NK-92 treated with Interleukin-12 subunit alpha and Interleukin-12 subunit beta, amount 100 ng/mL, for 24 hours (cell line): ENCODE measurements around the gene ASCC3.
"Not testable (repeated sequence)": the region's sequence is repeated elsewhere in the genome, so short reads cannot be mapped to it uniquely, and the experiment has no call there.

Experiments
- DNase-seq: peaks from one replicate; lab custom pipeline; 2025; lab: John Stamatoyannopoulos, UW

ASCC3 gene, protein sequence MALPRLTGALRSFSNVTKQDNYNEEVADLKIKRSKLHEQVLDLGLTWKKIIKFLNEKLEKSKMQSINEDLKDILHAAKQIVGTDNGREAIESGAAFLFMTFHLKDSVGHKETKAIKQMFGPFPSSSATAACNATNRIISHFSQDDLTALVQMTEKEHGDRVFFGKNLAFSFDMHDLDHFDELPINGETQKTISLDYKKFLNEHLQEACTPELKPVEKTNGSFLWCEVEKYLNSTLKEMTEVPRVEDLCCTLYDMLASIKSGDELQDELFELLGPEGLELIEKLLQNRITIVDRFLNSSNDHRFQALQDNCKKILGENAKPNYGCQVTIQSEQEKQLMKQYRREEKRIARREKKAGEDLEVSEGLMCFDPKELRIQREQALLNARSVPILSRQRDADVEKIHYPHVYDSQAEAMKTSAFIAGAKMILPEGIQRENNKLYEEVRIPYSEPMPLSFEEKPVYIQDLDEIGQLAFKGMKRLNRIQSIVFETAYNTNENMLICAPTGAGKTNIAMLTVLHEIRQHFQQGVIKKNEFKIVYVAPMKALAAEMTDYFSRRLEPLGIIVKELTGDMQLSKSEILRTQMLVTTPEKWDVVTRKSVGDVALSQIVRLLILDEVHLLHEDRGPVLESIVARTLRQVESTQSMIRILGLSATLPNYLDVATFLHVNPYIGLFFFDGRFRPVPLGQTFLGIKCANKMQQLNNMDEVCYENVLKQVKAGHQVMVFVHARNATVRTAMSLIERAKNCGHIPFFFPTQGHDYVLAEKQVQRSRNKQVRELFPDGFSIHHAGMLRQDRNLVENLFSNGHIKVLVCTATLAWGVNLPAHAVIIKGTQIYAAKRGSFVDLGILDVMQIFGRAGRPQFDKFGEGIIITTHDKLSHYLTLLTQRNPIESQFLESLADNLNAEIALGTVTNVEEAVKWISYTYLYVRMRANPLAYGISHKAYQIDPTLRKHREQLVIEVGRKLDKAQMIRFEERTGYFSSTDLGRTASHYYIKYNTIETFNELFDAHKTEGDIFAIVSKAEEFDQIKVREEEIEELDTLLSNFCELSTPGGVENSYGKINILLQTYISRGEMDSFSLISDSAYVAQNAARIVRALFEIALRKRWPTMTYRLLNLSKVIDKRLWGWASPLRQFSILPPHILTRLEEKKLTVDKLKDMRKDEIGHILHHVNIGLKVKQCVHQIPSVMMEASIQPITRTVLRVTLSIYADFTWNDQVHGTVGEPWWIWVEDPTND (N-terminal part only)

GRCh38 chr6:100880853-100881706 lies at the start of gene ASCC3:
Gene ASCC3 (minus strand): TSS chr6:100881329. CDS start chr6:100867997, 13,332 bp downstream.
- peak; percentile 90 for DNase-seq

- no peak for DNase-seq
These were observed 44.6 kb upstream of the ASCC3 start for GRCh38 chr6:100925749-100926148.

- no peak for DNase-seq
These were observed 43.6 kb upstream of the ASCC3 start for GRCh38 chr6:100924534-100925227.

- no peak for DNase-seq
These were observed 42.5 kb upstream of the ASCC3 start for GRCh38 chr6:100923481-100924165.

DNA sequence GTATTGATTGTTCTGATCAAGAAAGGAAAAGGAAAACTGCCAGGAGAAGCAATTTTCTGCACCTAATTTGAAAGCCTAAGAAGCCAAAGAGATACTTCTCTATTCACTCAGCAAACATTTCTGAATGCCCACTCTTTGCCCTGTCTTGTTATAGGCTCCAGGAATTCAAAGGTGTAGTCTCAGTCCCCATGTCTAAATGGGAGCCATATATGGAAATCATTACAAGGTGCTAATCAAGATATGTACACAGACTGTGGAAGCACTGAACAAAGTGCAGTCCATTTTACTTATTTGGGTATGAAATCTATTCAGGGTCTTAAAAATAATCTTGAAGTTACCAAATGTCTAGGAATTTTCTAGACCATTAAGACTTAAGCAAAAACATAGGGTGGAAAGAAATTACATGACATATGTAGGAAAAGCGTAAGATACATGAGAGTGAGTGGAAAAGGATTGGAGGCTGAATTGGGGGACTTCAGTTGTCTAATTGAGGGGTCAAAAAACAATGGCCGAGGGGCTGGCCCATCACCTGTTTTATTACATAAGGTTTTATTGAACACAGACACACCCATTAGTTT lies 39.0 kb upstream of the ASCC3 start:
- no peak for DNase-seq

- no peak for DNase-seq
These were observed 37.0 kb upstream of the ASCC3 start for GRCh38 chr6:100918152-100918551.

GRCh38 chr6:100915876-100916275 lies 34.7 kb upstream of the ASCC3 start:
- DNase-seq = no peak

DNA sequence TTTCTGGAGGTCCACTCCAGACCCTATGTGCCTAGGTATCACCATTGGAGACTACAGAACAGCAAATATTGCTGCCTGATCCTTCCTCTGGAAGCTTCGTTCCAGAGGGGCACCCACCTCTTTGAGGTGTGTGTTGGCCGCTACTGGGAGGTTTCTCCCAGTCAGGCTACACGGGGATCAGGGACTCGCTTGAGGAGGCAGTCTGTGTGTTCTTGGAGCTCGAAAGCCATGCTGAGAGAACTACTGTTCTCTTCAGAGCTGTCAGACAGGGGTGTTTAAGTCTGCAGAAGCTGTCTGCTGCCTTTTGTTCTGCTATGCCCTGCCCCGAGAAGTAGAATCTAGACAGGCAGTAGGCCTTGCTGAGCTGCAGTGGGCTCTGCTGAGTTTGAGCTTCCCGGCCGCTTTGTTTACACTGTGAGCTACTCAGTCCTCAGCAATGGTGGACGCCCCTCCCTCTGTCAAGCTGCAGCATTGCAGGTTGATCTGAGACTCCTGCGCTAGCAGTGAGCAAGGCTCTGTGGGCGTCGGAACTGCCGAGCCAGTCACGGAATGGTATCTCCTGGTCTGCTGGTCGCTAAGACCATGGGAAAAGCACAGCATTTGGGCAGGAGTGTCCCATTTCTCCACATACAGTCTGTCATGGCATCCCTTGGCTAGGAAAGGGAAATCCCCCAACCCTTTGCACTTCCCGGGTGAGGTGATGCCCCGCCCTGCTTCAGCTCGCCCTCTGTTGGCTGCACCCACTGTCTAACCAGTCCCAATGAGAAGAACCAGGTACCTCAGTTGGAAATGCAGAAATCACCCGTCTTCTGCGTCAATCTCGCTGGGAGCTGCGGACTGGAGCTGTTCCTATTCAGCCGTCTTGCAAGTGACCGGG lies 32.5 kb upstream of the ASCC3 start:
- DNase-seq = no peak

DNA sequence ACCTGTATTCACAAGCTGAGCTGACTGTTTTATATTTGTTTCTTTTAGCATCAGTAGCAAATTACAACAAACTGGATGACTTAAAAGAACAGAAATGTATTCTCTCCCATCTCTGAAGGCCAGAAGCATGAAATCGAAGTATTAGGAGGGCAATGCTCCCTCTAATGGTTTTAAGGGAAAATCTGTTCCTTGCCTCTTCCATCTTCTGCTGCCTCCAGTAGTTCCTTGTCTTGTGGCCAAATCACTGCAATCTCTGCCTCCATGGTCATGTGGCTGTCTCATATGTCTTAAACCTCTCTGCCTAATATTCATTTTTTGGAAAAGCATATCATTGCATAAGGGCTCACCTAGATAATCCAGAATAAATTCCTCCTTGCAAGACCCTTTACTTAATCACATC lies 25.2 kb upstream of the ASCC3 start:
- no peak for DNase-seq

DNA sequence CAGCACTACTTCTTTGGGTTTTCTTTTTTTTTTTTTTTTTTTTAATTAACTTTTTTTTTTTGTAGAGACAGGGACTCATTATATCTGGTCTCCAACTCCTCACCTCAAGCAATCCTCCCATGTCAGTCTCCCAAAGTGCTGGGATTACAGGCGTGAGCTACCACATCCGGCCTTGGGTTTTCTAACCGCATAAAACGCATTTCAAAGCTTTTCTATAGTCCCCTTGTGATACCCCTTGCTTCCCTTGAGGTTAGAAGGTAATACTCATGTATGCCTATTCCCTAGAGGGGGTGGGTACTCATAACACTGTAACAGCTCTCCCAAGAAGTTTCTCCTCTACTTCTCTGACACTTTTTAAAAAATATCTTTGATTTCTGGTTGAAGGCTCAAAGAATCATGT lies 23.9 kb upstream of the ASCC3 start:
- no peak for DNase-seq

GRCh38 chr6:100904316-100904715 lies 23.2 kb upstream of the ASCC3 start:
- DNase-seq = no peak

GRCh38 chr6:100901582-100901981 lies 20.5 kb upstream of the ASCC3 start:
- DNase-seq = no peak

GRCh38 chr6:100899202-100899601 lies 18.1 kb upstream of the ASCC3 start:
- no peak for DNase-seq

DNA sequence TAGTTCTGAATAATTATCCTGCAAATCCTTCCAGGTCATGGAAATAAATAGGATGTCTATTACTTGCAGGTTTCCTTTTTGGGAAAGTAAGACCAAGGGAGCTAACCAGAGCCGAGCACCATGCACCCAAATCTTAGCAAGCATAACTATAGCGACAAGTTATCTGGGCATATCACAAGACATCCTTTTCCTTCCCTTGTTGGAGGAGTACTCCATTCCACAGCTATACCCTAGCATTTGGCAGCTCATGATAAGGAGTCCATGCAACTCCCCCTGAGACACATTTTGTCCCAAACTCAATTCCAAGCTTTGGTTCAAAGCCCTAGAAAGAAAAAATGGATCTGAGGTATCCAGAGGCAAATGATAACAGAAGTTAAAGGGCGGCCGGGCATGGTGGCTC lies 16.5 kb upstream of the ASCC3 start:
- no peak for DNase-seq

DNA sequence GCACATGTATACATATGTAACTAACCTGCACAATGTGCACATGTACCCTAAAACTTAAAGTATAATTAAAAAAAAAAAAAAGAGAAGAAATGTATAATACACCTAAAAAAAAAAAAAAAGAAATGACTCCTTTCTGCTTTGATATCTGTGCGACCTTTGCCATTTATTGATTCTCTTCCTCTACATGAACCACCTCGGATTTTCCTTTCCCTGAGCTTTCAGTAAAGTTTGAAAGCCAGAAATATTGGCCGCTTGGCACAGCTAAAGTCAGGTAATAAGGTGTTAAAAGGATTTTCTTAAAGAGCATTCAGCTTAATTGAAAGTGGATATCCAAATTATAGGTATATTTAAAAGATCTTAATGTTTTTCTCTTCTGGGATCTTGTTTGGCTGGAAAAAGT lies 12.6 kb upstream of the ASCC3 start:
- DNase-seq = no peak

DNA sequence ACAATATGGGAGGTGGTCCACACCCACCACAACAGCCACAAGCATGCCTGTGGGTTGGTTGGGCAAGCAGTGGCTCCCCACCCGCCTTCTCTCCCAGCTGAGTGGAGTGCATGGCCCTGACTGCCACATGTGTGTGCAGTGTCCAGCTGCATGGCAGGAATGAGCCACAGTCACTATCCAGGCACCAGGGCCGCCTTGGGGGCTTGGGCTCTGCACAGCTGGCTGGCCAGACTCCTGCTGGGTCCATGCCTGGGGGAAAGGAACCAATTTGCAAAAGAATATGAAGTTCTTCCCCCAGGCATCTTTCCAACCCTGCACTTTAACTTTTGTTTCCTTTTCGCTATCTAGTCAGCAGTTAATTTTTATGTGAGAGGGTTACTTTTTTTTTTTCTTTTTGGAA lies 11.6 kb upstream of the ASCC3 start:
- no peak for DNase-seq

- DNase-seq = no peak
These were observed 11.0 kb upstream of the ASCC3 start for GRCh38 chr6:100892116-100892515.

DNA sequence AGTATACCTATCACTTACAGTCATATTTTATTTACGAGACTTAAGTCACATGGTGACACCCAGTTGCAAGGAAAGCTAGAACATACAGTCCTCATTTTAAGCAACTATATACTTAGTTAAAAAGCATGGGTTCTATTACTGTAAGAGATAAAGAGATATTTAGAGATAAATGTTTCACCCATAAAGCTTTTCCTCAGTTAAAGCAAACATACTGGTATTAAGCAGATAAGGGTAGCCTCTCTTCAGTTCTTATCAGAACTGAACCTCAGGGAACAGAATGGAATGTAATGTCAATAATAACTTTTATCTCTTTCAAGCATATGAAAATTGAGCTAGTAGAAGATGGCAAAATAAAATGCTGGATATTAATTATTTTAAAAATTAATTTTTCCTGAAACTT lies 9.9 kb upstream of the ASCC3 start:
- no peak for DNase-seq

GRCh38 chr6:100890646-100891045 lies 9.5 kb upstream of the ASCC3 start:
- not testable (repeated sequence) for DNase-seq
